Upper lobe of right lung (tissue), 1 donor: Measurements from ENCODE around the gene CD6. TPM values are rescaled to one million over a fixed set of nuclear protein-coding genes. Genes with fewer than 3 reads are reported as not detected.

Experiments used
- ATAC-seq: fragments of 200-7000 bp; cut with Tn5 transposase; one replicate; pipeline ENCODE4 v1.9.1; 2020; ENCODE audit warnings: mild to moderate bottlenecking, moderate library complexity
- DNase-seq: peaks from one replicate; pipeline ENCODE4 v3.0.0-alpha.2; 2020
- H3K27ac ChIP-seq: fragments of 200-600 bp; one replicate; pipeline ENCODE4 v1.8.0; 2022
- H3K27me3 ChIP-seq: fragments of 200-600 bp; one replicate; pipeline ENCODE4 v1.8.0; 2022; ENCODE audit warnings: mild to moderate bottlenecking
- H3K36me3 ChIP-seq: fragments of 200-600 bp; one replicate; pipeline ENCODE4 v1.8.0; 2022
- H3K4me1 ChIP-seq: fragments of 200-600 bp; one replicate; pipeline ENCODE4 v1.8.0; 2022
- H3K4me3 ChIP-seq: fragments of 200-600 bp; one replicate; pipeline ENCODE4 v1.8.0; 2022; ENCODE audit warnings: mild to moderate bottlenecking
- H3K9me3 ChIP-seq: fragments of 200-600 bp; one replicate; pipeline ENCODE4 v1.8.0; 2022
- CTCF ChIP-seq: fragments of 200-600 bp; IDR thresholded peaks from one replicate; pipeline ENCODE4 v1.8.0; 2022; ENCODE audit warnings: antibody characterized with exemption
- intact Hi-C: fragments of 100-400 bp; cut with DNase I; formaldehyde crosslinking; loops from one replicate; pipeline ENCODE4 v1.11.0; 2022
- total RNA-seq: library from RNA; stranded (reverse); fragmentation: NEBNext Ultra II Directional; extraction: Animal tissue kit (Norgen Biotek cat#: 25700); gene quantifications from one replicate; pipeline ENCODE4 v1.2.1, GENCODE V29; 2021
- donor health status: DM: no; HTN: yes; CAD: no; lungs with severe emphysema.

The CD6 gene
- total RNA-seq, 1 donor from 2014 or later = 3.9 TPM

GRCh38 chr11:60946601-60947264 lies 24.7 kb upstream of the CD6 start:
- no peak for TF ChIP-seq CTCF
- intact Hi-C loops = no loop called here
- no peak overlapping the region for H3K27ac ChIP-seq
- no peak overlapping the region for H3K4me3 ChIP-seq
- H3K36me3 ChIP-seq = peaks cover 24% of the 10 kb centered on the region
- H3K9me3 ChIP-seq = no peaks in the 10 kb centered on the region
- ATAC-seq = no peak
- no peaks in the 10 kb centered on the region for H3K27me3 ChIP-seq
- peaks cover 19% of the 10 kb centered on the region for H3K4me1 ChIP-seq
- DNase-seq = no peak

GRCh38 chr11:60947700-60948099 lies 23.8 kb upstream of the CD6 start:
- Histone ChIP-seq H3K9me3 (no peaks in the 10 kb centered on the region), H3K27me3 (no peaks in the 10 kb centered on the region), H3K4me3 (no peak overlapping the region), H3K27ac (no peak overlapping the region), H3K36me3 (peaks cover 14% of the 10 kb centered on the region), H3K4me1 (peaks cover 21% of the 10 kb centered on the region)
- intact Hi-C loops = no loop called here
- no peak for DNase-seq
- no peak for TF ChIP-seq CTCF
- ATAC-seq = no peak

- no peak for ATAC-seq
These were observed 23.2 kb upstream of the CD6 start for GRCh38 chr11:60948250-60948649.

GRCh38 chr11:60950024-60950423 lies 21.5 kb upstream of the CD6 start:
- no peak for TF ChIP-seq CTCF
- Histone ChIP-seq H3K4me1 (peaks cover 23% of the 10 kb centered on the region), H3K4me3 (peak overlapping the region; percentile 62), H3K27me3 (no peaks in the 10 kb centered on the region), H3K9me3 (no peaks in the 10 kb centered on the region), H3K27ac (no peak overlapping the region), H3K36me3 (peaks cover 14% of the 10 kb centered on the region)
- intact Hi-C loops = no loop called here
- no peak for ATAC-seq
- no peak for DNase-seq

More at GRCh38 chr11:60948250-60948649, 23.2 kb upstream of the CD6 start:
- no peak for TF ChIP-seq CTCF
- Histone ChIP-seq H3K4me1 (peaks cover 25% of the 10 kb centered on the region), H3K9me3 (no peaks in the 10 kb centered on the region), H3K4me3 (no peak overlapping the region), H3K27me3 (no peaks in the 10 kb centered on the region), H3K27ac (no peak overlapping the region), H3K36me3 (peaks cover 14% of the 10 kb centered on the region)
- no peak for DNase-seq
- intact Hi-C loops = no loop called here

GRCh38 chr11:60950933-60951605 lies 20.4 kb upstream of the CD6 start:
- TF ChIP-seq CTCF = no peak
- ATAC-seq (peak; percentile 29), DNase-seq (peak; percentile 79)
- Histone ChIP-seq H3K4me1 (peaks cover 23% of the 10 kb centered on the region), H3K27me3 (no peaks in the 10 kb centered on the region), H3K4me3 (peak overlapping the region; percentile 62), H3K27ac (peak overlapping the region; percentile 90), H3K36me3 (peaks cover 5% of the 10 kb centered on the region), H3K9me3 (no peaks in the 10 kb centered on the region)
- intact Hi-C loops = no loop called here
